Measurements from ENCODE around the gene WIPF3. TPM values are rescaled to one million over a fixed set of nuclear protein-coding genes. Genes with fewer than 3 reads are reported as not detected.

WIPF3 gene
- total RNA-seq, 1 donor from 2014 or later, result 0.65 TPM

GRCh38 chr7:29884399-29885272 is 78.3 kb downstream of the WIPF3 start:
- Mint-ChIP-seq H3K9me3 (ENCODE audit: low read depth) (no peaks in the 10 kb centered on the region), H3K4me3 (ENCODE audit: unreplicated experiment) (no peak overlapping the region), H3K4me1 (ENCODE audit: low read depth) (peaks cover 5% of the 10 kb centered on the region), H3K27ac (ENCODE audit: unreplicated experiment) (no peak overlapping the region), H3K36me3 (ENCODE audit: low read depth) (no peaks in the 10 kb centered on the region), H3K27me3 (ENCODE audit: low read depth) (peaks cover 11% of the 10 kb centered on the region)
- no peak for TF ChIP-seq CTCF (IDR thresholded peaks at IDR 0.05)
- DNase-seq (ENCODE audit: low spot score), result no peak

- no peak overlapping the region for H3K4me3 Mint-ChIP-seq (ENCODE audit: unreplicated experiment)
- H3K36me3 Mint-ChIP-seq (ENCODE audit: low read depth), result no peaks in the 10 kb centered on the region
- peaks cover 11% of the 10 kb centered on the region for H3K27me3 Mint-ChIP-seq (ENCODE audit: low read depth)
- no peaks in the 10 kb centered on the region for H3K4me1 Mint-ChIP-seq (ENCODE audit: low read depth)
- no peak overlapping the region for H3K27ac Mint-ChIP-seq (ENCODE audit: unreplicated experiment)
- DNase-seq (ENCODE audit: low spot score), result no peak
- no peaks in the 10 kb centered on the region for H3K9me3 Mint-ChIP-seq (ENCODE audit: low read depth)
- TF ChIP-seq CTCF (IDR thresholded peaks at IDR 0.05), result no peak
Observed at GRCh38 chr7:29885626-29886025, 79.3 kb downstream of the WIPF3 start.

GRCh38 chr7:29886827-29887226 is 80.5 kb downstream of the WIPF3 start:
- Mint-ChIP-seq H3K9me3 (ENCODE audit: low read depth) (no peaks in the 10 kb centered on the region), H3K4me3 (ENCODE audit: unreplicated experiment) (no peak overlapping the region), H3K36me3 (ENCODE audit: low read depth) (no peaks in the 10 kb centered on the region), H3K27ac (ENCODE audit: unreplicated experiment) (no peak overlapping the region), H3K27me3 (ENCODE audit: low read depth) (peaks cover 11% of the 10 kb centered on the region), H3K4me1 (ENCODE audit: low read depth) (no peaks in the 10 kb centered on the region)
- no peak for DNase-seq (ENCODE audit: low spot score)
- TF ChIP-seq CTCF (IDR thresholded peaks at IDR 0.05), result no peak

- H3K4me3 Mint-ChIP-seq (ENCODE audit: unreplicated experiment), result no peak overlapping the region
- no peaks in the 10 kb centered on the region for H3K9me3 Mint-ChIP-seq (ENCODE audit: low read depth)
- H3K36me3 Mint-ChIP-seq (ENCODE audit: low read depth), result no peaks in the 10 kb centered on the region
- DNase-seq (ENCODE audit: low spot score), result no peak
- no peak for TF ChIP-seq CTCF (IDR thresholded peaks at IDR 0.05)
- H3K4me1 Mint-ChIP-seq (ENCODE audit: low read depth), result no peaks in the 10 kb centered on the region
- no peak overlapping the region for H3K27ac Mint-ChIP-seq (ENCODE audit: unreplicated experiment)
- H3K27me3 Mint-ChIP-seq (ENCODE audit: low read depth), result peaks cover 9% of the 10 kb centered on the region
Observed at GRCh38 chr7:29888006-29888405, 81.7 kb downstream of the WIPF3 start.

GRCh38 chr7:29889288-29889687 is 83.0 kb downstream of the WIPF3 start:
- Mint-ChIP-seq H3K4me3 (ENCODE audit: unreplicated experiment) (no peak overlapping the region), H3K36me3 (ENCODE audit: low read depth) (no peaks in the 10 kb centered on the region), H3K27me3 (ENCODE audit: low read depth) (peaks cover 6% of the 10 kb centered on the region), H3K27ac (ENCODE audit: unreplicated experiment) (no peak overlapping the region), H3K4me1 (ENCODE audit: low read depth) (no peaks in the 10 kb centered on the region), H3K9me3 (ENCODE audit: low read depth) (no peaks in the 10 kb centered on the region)
- TF ChIP-seq CTCF (IDR thresholded peaks at IDR 0.05), result no peak
- no peak for DNase-seq (ENCODE audit: low spot score)
